GM18511 (cell line): Measurements from ENCODE around the gene ENOX1.

Experiments
- ATAC-seq: cut with Tn5 transposase; IDR thresholded peaks from one replicate; pipeline ENCODE4 v1.9.1; 2021; ENCODE audit warnings: mild to moderate bottlenecking, moderate library complexity; ENCODE audit not compliant: unreplicated experiment

Gene ENOX1

DNA sequence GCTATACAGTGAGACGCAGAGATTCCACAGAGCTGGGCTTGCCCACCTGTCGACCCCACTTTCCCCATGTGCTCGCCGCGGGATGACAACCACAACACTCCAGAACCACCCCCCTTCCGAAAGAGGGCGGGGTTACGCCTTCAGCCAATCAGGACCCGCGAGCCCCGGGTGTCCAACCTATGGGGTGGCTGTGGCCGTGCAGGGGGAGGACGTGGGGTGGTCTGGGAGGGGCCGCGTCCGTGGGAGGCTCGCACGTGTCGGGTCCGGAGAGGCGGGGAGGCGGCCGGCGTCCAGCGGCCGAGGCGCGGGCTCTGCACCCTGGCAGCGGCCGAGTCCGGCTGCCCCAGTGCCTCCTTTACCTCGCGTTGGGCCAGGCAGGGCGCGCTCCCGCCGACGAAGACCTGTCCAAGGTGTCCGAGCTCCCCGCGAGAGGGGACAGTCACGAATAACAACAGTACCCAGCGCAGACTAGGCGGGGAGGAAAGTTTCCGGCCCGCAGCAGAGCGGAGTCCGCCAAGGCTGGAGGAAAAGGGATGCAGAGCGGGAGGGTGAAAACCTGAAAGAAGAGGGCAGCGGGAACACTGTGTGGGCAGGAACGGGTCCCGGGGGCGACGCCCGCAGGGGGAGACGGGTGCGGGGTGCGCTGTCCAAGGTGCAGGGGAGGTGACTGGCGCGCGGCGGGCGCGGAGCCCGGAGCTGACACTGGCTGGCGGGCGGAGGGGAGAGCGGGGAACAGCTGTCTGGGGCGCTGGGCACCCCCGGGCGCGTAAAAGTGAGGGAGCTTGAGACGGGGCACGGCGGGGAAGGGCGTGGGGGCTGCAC is 911 bp downstream of the ENOX1 start:
- no peak for ATAC-seq

DNA sequence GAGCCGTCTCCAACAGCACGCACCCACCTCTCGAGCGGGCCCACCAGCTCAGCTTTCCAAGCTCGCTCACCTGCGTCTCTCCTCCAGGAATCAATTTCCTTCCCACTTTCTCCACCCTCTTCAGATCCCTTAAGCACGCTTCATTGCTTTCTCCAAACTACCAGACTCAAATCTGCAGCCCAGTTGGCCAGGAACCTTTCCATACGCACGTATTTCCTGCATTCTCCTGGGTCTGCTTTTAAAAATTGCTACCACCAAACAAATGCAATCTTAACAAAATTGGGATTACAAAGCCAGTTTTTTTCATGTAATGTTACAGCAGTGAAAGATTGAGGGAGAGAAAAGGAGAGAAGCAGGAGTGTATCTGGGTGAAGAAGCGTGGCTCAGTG is 1.5 kb downstream of the ENOX1 start:
- ATAC-seq, result no peak

DNA sequence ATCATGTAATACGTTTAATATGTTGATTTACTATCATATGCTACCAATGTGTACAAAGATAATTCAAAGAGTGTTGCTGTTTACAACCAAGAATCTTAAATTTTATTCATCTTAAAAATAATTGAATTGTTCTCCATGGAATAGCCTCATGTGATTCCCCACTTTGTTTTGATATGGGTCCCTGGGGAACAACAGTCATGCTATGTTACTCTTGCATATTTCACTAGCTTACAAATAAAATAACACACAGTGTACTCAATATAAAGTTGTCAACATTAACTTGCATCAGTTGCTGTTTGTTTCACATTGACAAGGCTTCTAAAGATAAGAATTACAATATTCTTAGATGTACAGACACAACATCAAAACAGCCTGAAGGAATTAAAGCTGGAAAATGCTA is 2.3 kb downstream of the ENOX1 start:
- ATAC-seq, result no peak

DNA sequence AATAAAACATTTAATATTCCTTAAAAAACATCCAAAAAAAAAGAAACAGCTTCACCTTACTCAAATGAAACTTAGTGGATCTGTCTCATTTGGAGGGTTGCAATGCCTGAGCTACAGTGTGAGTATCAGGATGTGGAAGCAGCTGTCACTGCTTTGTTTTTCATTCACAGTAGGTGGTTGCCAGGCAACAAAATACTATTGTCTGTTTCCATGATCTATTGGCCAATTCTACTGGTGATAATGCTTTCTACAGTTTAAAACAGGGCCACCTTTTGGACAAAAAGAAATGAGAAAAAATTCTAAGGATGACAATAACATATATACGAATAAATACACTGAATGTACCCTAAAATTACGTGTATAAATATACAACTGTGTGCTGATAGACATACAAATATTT is 3.0 kb downstream of the ENOX1 start:
- ATAC-seq, result no peak

DNA sequence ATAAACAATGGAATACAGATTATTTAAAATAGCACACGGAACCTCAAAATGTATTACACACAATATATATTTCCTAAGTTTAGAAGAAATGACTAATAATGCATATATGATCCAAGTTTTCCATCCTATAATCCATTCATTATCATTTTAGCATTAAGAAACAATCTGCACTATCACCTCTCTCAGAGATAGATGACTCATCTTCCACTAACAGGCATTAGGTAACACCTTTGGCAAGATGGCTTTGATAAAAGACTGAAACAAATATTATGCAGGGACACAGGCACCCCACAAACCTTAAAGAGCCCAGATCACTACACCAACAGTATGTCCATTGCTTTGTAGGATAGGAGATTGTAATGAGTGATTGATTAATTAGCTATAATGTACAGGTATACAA is 4.1 kb downstream of the ENOX1 start:
- no peak for ATAC-seq

DNA sequence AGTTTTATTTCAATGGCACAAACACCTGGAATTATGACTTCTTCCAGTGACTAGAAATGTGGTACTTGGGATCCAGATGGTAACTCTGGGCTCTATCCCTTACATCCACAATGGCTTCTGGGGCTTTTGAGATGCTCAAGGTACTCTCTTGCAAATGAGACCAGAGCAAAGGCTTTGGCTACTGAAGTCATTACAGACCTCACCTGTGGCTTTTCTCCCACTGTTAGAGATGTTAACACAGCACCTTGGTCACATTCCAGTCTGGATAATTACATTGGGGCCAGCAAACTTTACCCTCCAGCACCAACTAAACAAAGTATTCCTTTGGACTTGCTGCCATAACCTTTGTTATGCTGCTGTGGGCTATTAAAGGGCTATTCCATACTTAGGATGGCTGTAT is 6.1 kb downstream of the ENOX1 start:
- ATAC-seq, result no peak

GRCh38 chr13:43776501-43777079 is 10.2 kb downstream of the ENOX1 start:
- no peak for ATAC-seq

DNA sequence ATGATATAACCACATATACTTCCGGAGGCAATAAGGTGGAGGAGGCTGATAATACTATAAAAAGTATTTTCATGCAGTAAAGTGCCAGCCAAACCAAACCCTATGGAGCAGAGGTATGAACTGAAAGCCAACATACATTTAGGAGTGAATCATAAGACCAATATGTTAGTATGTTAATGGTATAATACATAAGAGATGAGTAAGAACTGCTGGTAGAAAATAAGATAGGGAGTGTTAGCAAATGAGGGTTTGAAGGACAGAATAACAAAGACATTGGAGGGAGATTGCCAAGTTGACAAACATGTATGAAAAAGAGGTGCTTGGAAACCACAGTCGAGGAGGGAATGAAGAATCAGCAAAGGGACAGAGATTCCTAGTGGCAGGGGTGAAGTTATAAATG is 10.8 kb downstream of the ENOX1 start:
- no peak for ATAC-seq

GRCh38 chr13:43773602-43774001 is 13.2 kb downstream of the ENOX1 start:
- ATAC-seq, result no peak

GRCh38 chr13:43770871-43771270 is 15.9 kb downstream of the ENOX1 start:
- no peak for ATAC-seq

GRCh38 chr13:43769529-43769928 is 17.2 kb downstream of the ENOX1 start:
- no peak for ATAC-seq

- ATAC-seq, result no peak
Observed at GRCh38 chr13:43767341-43767931, 19.3 kb downstream of the ENOX1 start.

DNA sequence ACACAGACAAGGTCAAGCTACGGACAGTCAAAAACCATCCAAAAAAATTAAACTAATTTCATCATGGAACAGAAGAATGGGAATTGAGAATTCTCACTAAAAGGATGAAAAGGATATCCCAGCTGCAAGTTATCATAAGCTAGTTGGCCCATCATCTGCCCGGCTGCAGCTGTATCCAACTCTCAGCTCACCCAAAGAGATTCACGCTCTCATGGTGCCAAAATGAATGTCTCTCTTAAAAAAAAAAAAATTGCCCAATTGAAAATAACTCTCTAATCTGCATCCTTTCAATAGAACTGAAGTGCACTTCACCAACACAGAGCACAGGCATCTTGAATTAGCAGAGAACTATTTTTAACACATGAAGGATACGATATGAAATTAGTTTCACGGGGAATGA is 20.0 kb downstream of the ENOX1 start:
- ATAC-seq, result no peak

DNA sequence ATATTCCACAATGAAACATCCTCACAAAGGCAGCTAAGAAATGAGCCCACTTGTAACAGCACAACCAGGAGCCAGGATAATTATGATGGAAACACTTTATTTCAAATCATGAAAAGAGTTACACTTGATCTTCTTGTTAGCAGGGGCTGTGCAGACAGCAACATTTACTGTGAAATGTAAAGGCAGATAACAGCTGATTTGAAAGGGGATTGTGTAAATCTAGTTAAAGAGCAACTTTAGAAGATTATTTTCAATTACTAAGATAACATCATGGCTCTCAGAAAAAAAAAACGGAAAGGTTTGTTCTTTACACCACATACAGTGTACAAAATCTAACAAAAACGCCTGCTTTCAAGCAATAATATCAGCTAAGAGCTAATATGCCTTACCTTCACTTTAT is 22.4 kb downstream of the ENOX1 start:
- ATAC-seq, result no peak

- ATAC-seq, result no peak
Observed at GRCh38 chr13:43763143-43763759, 23.5 kb downstream of the ENOX1 start.

GRCh38 chr13:43761616-43762315 is 25.0 kb downstream of the ENOX1 start:
- no peak for ATAC-seq

DNA sequence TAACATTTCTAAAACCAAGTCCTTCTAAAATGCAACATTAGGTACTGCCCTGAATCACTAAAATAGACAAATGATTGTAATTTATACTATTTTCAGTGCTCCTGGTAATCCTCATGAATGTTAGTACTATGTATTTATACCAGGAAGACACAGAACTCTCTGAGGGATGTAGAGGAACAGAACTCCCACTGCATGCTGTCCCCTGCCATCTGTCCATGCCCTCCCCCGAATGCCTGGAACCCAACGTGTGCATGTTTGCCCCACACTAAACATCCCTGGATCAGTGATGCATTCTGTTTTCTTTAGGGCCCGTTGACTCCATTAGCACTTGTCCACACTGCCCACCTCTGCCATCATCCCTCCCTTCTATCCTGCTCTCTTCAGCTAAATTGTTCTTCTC is 26.5 kb downstream of the ENOX1 start:
- ATAC-seq, result no peak

GRCh38 chr13:43758834-43759233 is 27.9 kb downstream of the ENOX1 start:
- peak; percentile 61 for ATAC-seq

DNA sequence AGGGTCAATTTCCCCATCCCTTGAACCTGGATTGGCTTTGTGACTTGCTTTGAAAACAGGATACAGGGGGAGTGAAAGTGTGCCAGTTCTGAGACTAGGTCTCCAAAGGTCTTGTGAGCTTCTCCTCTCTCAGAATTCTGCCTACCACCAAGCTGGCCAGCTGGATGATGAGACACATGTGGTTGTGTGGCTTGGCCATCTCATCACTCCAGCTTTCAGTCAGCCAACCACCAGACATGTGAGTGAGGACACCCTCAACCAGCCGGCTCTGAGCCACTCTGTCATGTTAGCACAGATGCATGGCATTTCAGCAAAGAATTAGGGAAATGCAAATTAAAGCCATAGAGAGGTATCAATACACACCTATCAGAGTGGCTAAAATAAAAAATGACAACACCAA is 29.5 kb downstream of the ENOX1 start:
- no peak for ATAC-seq

- ATAC-seq, result no peak
Observed at GRCh38 chr13:43755844-43756243, 30.9 kb downstream of the ENOX1 start.

- no peak for ATAC-seq
Observed at GRCh38 chr13:43751624-43752023, 35.1 kb downstream of the ENOX1 start.
